OCI-M2 (cell line): ENCODE measurements around the gene NANS.
"Not testable (repeated sequence)": the region's sequence is repeated elsewhere in the genome, so short reads cannot be mapped to it uniquely, and the experiment has no call there.

ENCODE experiments used
- DNase-seq: peaks from one replicate; lab custom pipeline; 2025; ENCODE audit not compliant: unreplicated experiment; lab: John Stamatoyannopoulos, UW

NANS gene

GRCh38 chr9:98099346-98099745 is 42.8 kb downstream of the NANS start:
- no peak for DNase-seq

- no peak for DNase-seq
Measured at GRCh38 chr9:98099898-98100297, 43.4 kb downstream of the NANS start.

- no peak for DNase-seq
Measured at GRCh38 chr9:98100456-98100855, 43.9 kb downstream of the NANS start.

- DNase-seq, result no peak
Measured at GRCh38 chr9:98101416-98101815, 44.9 kb downstream of the NANS start.

GRCh38 chr9:98101868-98102273 is 45.3 kb downstream of the NANS start:
- DNase-seq, result no peak

GRCh38 chr9:98104445-98104881 is 47.9 kb downstream of the NANS start:
- no peak for DNase-seq

GRCh38 chr9:98105006-98105405 is 48.5 kb downstream of the NANS start:
- no peak for DNase-seq

- DNase-seq, result no peak
Measured at GRCh38 chr9:98107926-98108325, 51.4 kb downstream of the NANS start.

GRCh38 chr9:98108531-98109031 is 52.0 kb downstream of the NANS start:
- DNase-seq, result no peak

- DNase-seq, result no peak
Measured at GRCh38 chr9:98109052-98109451, 52.5 kb downstream of the NANS start.

- not testable (repeated sequence) for DNase-seq
Measured at GRCh38 chr9:98117097-98117496, 60.6 kb downstream of the NANS start.

- DNase-seq, result no peak
Measured at GRCh38 chr9:98117984-98118639, 61.6 kb downstream of the NANS start.

GRCh38 chr9:98118640-98119601 is 62.4 kb downstream of the NANS start, which contains the start of gene TRIM14:
Gene TRIM14, minus strand, starts transcription at chr9:98119222. Its CDS starts 34 bp downstream, at chr9:98119188.
- no peak for DNase-seq

- no peak for DNase-seq
Measured at GRCh38 chr9:98120476-98120875, 63.9 kb downstream of the NANS start.

GRCh38 chr9:98121058-98121457 is 64.5 kb downstream of the NANS start:
- no peak for DNase-seq

GRCh38 chr9:98124091-98124490 is 67.6 kb downstream of the NANS start:
- not testable (repeated sequence) for DNase-seq

- no peak for DNase-seq
Measured at GRCh38 chr9:98124637-98125426, 68.3 kb downstream of the NANS start.

GRCh38 chr9:98127226-98127625 is 70.7 kb downstream of the NANS start:
- DNase-seq, result no peak

- DNase-seq, result no peak
Measured at GRCh38 chr9:98128316-98128715, 71.8 kb downstream of the NANS start.

- DNase-seq, result no peak
Measured at GRCh38 chr9:98129451-98129881, 72.9 kb downstream of the NANS start.

GRCh38 chr9:98130060-98130459 is 73.5 kb downstream of the NANS start:
- DNase-seq, result not testable (repeated sequence)
